ENCODE measurements around the gene NRN1. TPM values are rescaled to one million over a fixed set of nuclear protein-coding genes. Genes with fewer than 3 reads are reported as not detected.
A peak's percentile ranks its signal among the peaks of the same experiment; 100 is the strongest.
"Not testable (repeated sequence)": the region's sequence is repeated elsewhere in the genome, so short reads cannot be mapped to it uniquely, and the experiment has no call there.

Gene NRN1
- total RNA-seq, 1 donor: not detected

DNA sequence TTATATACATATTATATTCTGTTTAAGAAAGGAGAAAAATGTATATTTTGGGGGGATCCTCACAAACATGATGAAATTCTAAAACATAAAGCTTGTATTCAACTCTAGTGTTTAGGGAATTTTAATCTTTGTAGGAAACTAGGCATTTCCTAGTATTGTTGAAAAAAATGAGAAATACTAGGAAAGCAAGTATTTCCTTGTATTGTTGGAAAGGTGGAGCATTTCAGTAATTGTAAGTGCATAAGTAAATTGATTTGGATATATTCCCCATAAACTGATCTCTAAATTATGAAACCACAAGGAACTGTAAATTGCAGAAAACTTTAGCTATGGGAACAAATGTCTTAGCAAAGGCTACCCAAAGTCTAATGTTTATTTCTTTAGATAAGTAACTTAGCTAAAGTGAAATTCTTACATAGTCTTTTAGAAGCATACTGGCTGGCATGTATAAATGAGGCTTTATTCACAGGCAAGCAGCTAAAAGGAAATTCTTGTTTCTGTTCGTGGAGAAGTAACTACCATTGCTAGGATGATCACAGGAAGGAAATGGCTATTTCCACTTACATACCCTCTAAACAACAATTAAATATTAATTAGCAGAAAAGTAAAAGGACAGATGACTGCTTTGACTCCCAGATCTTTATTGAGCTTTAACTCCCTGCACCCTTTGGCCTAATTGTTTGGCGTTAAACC is 19.9 kb upstream of the NRN1 start:
- TF ChIP-seq, protein P1, sequence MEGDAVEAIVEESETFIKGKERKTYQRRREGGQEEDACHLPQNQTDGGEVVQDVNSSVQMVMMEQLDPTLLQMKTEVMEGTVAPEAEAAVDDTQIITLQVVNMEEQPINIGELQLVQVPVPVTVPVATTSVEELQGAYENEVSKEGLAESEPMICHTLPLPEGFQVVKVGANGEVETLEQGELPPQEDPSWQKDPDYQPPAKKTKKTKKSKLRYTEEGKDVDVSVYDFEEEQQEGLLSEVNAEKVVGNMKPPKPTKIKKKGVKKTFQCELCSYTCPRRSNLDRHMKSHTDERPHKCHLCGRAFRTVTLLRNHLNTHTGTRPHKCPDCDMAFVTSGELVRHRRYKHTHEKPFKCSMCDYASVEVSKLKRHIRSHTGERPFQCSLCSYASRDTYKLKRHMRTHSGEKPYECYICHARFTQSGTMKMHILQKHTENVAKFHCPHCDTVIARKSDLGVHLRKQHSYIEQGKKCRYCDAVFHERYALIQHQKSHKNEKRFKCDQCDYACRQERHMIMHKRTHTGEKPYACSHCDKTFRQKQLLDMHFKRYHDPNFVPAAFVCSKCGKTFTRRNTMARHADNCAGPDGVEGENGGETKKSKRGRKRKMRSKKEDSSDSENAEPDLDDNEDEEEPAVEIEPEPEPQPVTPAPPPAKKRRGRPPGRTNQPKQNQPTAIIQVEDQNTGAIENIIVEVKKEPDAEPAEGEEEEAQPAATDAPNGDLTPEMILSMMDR (IDR thresholded peaks at IDR 0.05; ENCODE audit: insufficient read depth, low read depth, low read length): no peak
- H3K4me3 ChIP-seq (ENCODE audit: low read depth, low read length): no peak overlapping the region
- DNase-seq (ENCODE audit: low read depth): no peak

DNA sequence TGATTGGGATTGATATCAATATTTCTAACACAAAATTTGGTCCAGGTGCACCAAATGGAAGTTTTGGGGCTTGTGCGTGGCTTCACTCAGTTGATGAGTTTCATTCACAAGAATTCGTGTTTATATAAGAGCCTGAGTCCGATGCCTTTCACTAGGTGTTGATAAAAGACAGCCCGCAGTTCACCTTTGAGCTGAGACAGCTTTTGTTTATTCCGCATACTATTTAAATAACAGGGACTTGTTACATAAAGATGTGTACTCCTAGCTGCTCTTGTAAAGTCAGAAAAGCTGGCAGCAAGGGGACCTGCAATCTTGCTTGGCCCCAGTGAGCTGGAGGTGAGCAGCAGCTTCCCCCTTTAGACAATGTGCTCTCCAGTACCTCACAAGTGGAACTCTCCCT is 19.0 kb upstream of the NRN1 start:
- DNase-seq (ENCODE audit: low read depth): no peak

DNA sequence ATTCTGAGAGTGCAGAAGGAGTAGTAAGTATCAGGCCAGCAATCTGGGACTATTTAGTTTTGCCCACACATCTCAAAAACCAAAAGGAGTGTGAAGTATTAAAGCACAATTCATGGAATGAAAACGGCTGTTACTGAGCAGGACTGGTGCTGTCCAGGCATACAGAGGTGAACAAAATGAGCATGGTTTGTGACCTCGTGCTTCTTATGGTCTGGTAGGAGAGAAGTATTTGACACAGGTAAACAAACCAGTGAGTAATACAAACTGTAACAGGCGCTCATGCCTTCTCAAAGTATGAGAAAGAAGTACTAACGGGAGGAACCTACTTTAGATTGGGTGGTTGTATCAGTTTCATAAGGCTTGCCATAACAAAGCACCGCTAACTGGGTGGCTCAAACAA is 17.5 kb upstream of the NRN1 start:
- H3K4me3 ChIP-seq (ENCODE audit: low read depth, low read length): no peak overlapping the region
- TF ChIP-seq, protein P1 (IDR thresholded peaks at IDR 0.05; ENCODE audit: insufficient read depth, low read depth, low read length): no peak
- DNase-seq (ENCODE audit: low read depth): no peak

More for the DNA sequence above, 19.0 kb upstream of the NRN1 start:
- H3K4me3 ChIP-seq (ENCODE audit: low read depth, low read length): no peak overlapping the region
- TF ChIP-seq, protein P1 (IDR thresholded peaks at IDR 0.05; ENCODE audit: insufficient read depth, low read depth, low read length): no peak

DNA sequence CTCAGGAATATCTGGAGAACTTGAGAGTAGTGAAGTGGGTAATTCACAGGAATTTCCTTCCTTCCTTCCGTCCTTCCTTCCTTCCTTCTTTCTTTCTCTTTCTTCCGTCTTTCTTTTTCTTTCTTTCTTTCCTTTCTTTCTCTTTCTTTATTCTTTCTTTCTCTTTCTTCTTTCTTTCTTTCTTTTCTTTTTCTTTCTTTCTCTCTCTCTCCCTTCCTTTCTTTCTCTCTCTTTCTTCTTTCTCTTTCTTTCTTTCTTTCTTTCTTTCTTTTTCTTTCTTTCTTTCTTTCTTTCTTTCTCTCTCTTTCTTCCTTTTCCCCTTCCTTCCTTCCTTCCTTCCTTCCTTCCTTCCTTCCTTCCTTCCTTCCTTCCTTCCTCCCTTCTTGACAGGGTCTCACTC is 16.1 kb upstream of the NRN1 start:
- not testable (repeated sequence) for H3K4me3 ChIP-seq (ENCODE audit: low read depth, low read length); DNase-seq (ENCODE audit: low read depth)

DNA sequence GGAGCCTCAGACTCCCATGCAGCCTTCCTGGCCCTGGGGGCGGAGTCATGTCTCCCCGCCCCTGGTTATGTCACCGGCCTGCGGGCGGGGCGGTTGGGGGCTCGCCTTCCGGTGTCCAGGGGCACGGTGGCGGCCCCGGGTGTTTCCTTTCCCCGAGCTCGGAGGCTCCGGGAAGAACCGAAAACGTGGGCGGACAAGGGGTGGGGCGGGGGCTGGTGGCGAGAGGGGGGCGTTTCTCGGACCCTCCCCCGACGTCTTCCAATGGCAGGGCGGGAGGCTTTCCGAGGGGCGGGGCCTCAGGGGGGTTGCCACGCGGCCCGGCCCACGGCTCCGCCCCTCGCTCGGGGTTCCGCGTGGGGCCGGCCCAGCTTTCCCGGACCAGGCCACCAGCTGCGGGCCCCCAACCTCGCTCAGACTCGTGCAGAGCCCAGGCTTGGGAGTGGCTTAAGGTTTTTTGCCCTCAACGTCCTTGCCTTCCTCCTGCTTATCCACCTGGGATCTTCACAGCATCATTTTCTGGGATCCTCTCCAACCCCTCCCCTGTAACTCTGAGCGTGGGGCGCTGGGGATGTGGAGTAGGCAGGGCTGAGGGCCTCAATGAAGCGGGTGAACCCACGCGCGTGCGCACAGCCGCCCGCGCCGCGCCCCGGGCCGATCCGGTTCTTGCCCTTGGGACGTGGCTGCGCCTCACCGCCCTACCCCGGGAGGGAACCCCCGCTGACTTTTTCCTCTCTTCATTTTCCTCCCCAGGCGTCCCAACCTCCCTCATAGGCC is 2.1 kb upstream of the NRN1 start:
- TF ChIP-seq, protein P1 (IDR thresholded peaks at IDR 0.05; ENCODE audit: insufficient read depth, low read depth, low read length): no peak
- peak overlapping the region; percentile 41 for H3K4me3 ChIP-seq (ENCODE audit: low read depth, low read length)
- no peak for DNase-seq (ENCODE audit: low read depth)

DNA sequence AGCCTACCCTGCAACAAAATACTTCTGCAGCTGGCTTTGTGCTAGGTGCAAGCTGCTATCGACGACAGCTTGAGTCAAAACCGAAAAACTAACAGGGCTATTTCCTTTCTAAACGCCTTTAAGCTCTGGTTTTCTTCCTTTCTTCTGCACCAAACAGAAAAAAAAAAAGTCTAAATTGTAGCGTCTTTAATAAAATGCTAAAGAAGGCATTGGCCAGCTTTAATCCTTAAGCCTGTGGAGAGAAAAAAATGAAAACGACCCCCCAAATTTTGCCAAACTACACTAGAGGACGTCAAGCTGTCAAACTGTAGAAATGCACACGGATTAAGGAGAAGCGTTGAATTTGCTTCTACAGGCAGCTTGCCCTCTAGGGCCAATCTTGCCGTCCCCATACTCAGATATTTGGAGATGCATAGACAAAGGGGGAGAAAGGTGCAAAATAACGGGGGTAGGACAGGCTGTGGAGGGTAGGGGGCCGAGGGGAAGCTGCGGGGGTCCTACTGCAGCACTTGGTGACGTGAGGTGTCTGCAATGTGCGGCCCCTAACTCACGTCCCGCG is 1.4 kb upstream of the NRN1 start:
- TF ChIP-seq, protein P1 (IDR thresholded peaks at IDR 0.05; ENCODE audit: insufficient read depth, low read depth, low read length): no peak
- no peak for DNase-seq (ENCODE audit: low read depth)
- H3K4me3 ChIP-seq (ENCODE audit: low read depth, low read length): peak overlapping the region; percentile 41

DNA sequence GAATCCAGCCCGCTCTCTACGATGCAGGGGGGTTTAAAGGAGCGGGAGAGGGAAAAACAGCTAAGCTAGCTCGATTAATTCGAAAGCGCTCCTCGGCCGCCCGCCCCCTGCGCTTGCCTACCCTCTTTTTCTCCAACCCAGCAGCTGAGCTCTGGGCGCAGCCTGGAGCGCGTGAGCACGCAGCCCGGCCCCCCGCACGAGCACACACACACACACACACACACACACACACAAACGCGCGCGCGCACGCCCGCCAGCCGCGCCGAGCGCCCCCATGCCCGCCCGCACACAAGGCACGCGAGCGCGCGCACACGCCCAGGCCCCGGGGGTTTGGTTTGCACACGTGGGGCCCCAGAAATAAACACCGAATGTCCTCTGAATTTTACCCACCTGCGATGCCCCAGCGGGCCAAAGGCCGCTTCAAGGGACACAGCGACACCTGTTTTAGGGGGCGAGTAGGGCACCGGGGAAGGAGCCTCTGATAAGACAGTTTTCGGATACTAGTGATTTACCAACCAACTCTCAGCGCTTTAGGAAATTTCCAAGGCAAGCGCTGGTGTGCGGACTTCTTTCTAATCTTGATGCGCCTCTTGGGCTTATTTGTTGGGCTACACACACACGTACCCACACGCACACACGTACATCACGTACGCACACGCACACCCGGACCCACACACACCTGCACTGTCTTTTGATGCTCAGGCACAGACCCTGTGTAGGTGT is 802 bp upstream of the NRN1 start:
- no peak overlapping the region for H3K4me3 ChIP-seq (ENCODE audit: low read depth, low read length)
- no peak for DNase-seq (ENCODE audit: low read depth)
- TF ChIP-seq, protein P1 (IDR thresholded peaks at IDR 0.05; ENCODE audit: insufficient read depth, low read depth, low read length): no peak

Data from fibroblast of villous mesenchyme (primary cell).